ENCODE results near the gene PRKG1.

PRKG1 gene

DNA sequence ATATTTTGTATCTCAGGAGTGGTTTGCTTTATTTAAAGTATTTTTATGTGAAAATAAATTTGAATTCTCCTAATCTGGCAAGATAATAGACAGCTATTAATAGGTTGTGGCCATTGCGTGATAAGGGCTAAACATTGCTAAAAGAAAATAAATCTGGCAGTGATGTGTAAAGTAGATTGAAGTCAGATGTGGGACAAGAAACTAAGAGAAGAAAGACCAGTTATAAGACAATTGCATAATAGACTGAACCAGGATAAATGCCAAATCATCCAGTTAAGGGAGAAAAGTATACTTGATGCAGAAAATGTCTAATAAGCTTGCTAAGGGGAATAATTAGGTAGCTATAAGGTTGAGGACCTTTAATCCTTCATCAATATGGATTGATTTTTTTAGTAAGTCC is 822.6 kb downstream of the PRKG1 start:
- H3K23ac ChIP-seq (ENCODE audit: low read length): no peak overlapping the region
- no peaks in the 10 kb centered on the region for H3K79me2 ChIP-seq (ENCODE audit: control insufficient read depth, insufficient read depth, low read length, poor library complexity)
- no peak overlapping the region for H2BK12ac ChIP-seq (ENCODE audit: low read length)
- H3K18ac ChIP-seq (ENCODE audit: low read length): no peak overlapping the region
- no peak overlapping the region for H3K4ac ChIP-seq (ENCODE audit: low read depth, low read length)
- no peak overlapping the region for H2AK5ac ChIP-seq (ENCODE audit: low read length)
- no peaks in the 10 kb centered on the region for H3K27me3 ChIP-seq (ENCODE audit: insufficient read depth, low read length)
- no peak overlapping the region for H3K9ac ChIP-seq (ENCODE audit: low read length)
- no peak overlapping the region for H3K4me3 ChIP-seq (ENCODE audit: low read depth, low read length)
- H3K4me1 ChIP-seq (ENCODE audit: control insufficient read depth in 1 of 2, insufficient read depth in 2 of 2, low read length in 2 of 2): no peaks in the 10 kb centered on the region
- no peak overlapping the region for H3K4me2 ChIP-seq (ENCODE audit: low read length)
- no peak overlapping the region for H2BK5ac ChIP-seq (ENCODE audit: low read depth, low read length, poor library complexity)
- H3K9me3 ChIP-seq (ENCODE audit: insufficient read depth, low read depth, low read length): no peaks in the 10 kb centered on the region
- no CpG with 5 or more reads among the region's 1 CpG for WGBS (ENCODE audit: extremely low coverage, insufficient coverage, insufficient read length)
- H3K27ac ChIP-seq (ENCODE audit: low read depth, low read length): no peak overlapping the region
- no peak overlapping the region for H4K8ac ChIP-seq (ENCODE audit: low read depth, low read length)
- H3K79me1 ChIP-seq (ENCODE audit: low read length): no peaks in the 10 kb centered on the region
- no peaks in the 10 kb centered on the region for H3K36me3 ChIP-seq (ENCODE audit: control insufficient read depth in 1 of 2, insufficient read depth in 2 of 2, low read length in 2 of 2)
- no peak overlapping the region for H2AFZ ChIP-seq (ENCODE audit: insufficient read depth, low read length, poor library complexity)
- no peak overlapping the region for H4K12ac ChIP-seq (ENCODE audit: low read depth, low read length)
- no peak overlapping the region for H4K91ac ChIP-seq (ENCODE audit: low read depth, low read length)
- no peak for DNase-seq
- no peak overlapping the region for H2BK120ac ChIP-seq (ENCODE audit: insufficient read depth, low read length, poor library complexity)
- H3K14ac ChIP-seq (ENCODE audit: low read length): no peak overlapping the region

- H3K36me3 ChIP-seq (ENCODE audit: control insufficient read depth in 1 of 2, insufficient read depth in 2 of 2, low read length in 2 of 2): no peaks in the 10 kb centered on the region
- no peaks in the 10 kb centered on the region for H3K79me1 ChIP-seq (ENCODE audit: low read length)
- H3K14ac ChIP-seq (ENCODE audit: low read length): no peak overlapping the region
- H3K18ac ChIP-seq (ENCODE audit: low read length): no peak overlapping the region
- H3K4me1 ChIP-seq (ENCODE audit: control insufficient read depth in 1 of 2, insufficient read depth in 2 of 2, low read length in 2 of 2): no peaks in the 10 kb centered on the region
- H2BK5ac ChIP-seq (ENCODE audit: low read depth, low read length, poor library complexity): no peak overlapping the region
- no peaks in the 10 kb centered on the region for H3K79me2 ChIP-seq (ENCODE audit: control insufficient read depth, insufficient read depth, low read length, poor library complexity)
- no peak for DNase-seq
- no peaks in the 10 kb centered on the region for H3K27me3 ChIP-seq (ENCODE audit: insufficient read depth, low read length)
- H3K4me2 ChIP-seq (ENCODE audit: low read length): no peak overlapping the region
- H2AK5ac ChIP-seq (ENCODE audit: low read length): no peak overlapping the region
- no peak overlapping the region for H4K8ac ChIP-seq (ENCODE audit: low read depth, low read length)
- H3K9ac ChIP-seq (ENCODE audit: low read length): no peak overlapping the region
- no peak overlapping the region for H2AFZ ChIP-seq (ENCODE audit: insufficient read depth, low read length, poor library complexity)
- no peak overlapping the region for H4K12ac ChIP-seq (ENCODE audit: low read depth, low read length)
- H3K4ac ChIP-seq (ENCODE audit: low read depth, low read length): no peak overlapping the region
- no CpG with 5 or more reads among the region's 1 CpG for WGBS (ENCODE audit: extremely low coverage, insufficient coverage, insufficient read length)
- H2BK120ac ChIP-seq (ENCODE audit: insufficient read depth, low read length, poor library complexity): no peak overlapping the region
- H3K4me3 ChIP-seq (ENCODE audit: low read depth, low read length): no peak overlapping the region
- no peak overlapping the region for H3K27ac ChIP-seq (ENCODE audit: low read depth, low read length)
- H4K91ac ChIP-seq (ENCODE audit: low read depth, low read length): no peak overlapping the region
- H3K23ac ChIP-seq (ENCODE audit: low read length): no peak overlapping the region
- no peak overlapping the region for H2BK12ac ChIP-seq (ENCODE audit: low read length)
- H3K9me3 ChIP-seq (ENCODE audit: insufficient read depth, low read depth, low read length): no peaks in the 10 kb centered on the region
These were observed 823.3 kb downstream of the PRKG1 start for GRCh38 chr10:51897560-51897959.

- no peak overlapping the region for H4K12ac ChIP-seq (ENCODE audit: low read depth, low read length)
- H3K23ac ChIP-seq (ENCODE audit: low read length): no peak overlapping the region
- H3K4me1 ChIP-seq (ENCODE audit: control insufficient read depth in 1 of 2, insufficient read depth in 2 of 2, low read length in 2 of 2): no peaks in the 10 kb centered on the region
- no peaks in the 10 kb centered on the region for H3K9me3 ChIP-seq (ENCODE audit: insufficient read depth, low read depth, low read length)
- no peaks in the 10 kb centered on the region for H3K36me3 ChIP-seq (ENCODE audit: control insufficient read depth in 1 of 2, insufficient read depth in 2 of 2, low read length in 2 of 2)
- H3K27ac ChIP-seq (ENCODE audit: low read depth, low read length): no peak overlapping the region
- H3K9ac ChIP-seq (ENCODE audit: low read length): no peak overlapping the region
- H3K27me3 ChIP-seq (ENCODE audit: insufficient read depth, low read length): no peaks in the 10 kb centered on the region
- H2BK12ac ChIP-seq (ENCODE audit: low read length): no peak overlapping the region
- H4K8ac ChIP-seq (ENCODE audit: low read depth, low read length): no peak overlapping the region
- H3K4me2 ChIP-seq (ENCODE audit: low read length): no peak overlapping the region
- WGBS (ENCODE audit: extremely low coverage, insufficient coverage, insufficient read length): no CpG with 5 or more reads among the region's 1 CpG
- H2AFZ ChIP-seq (ENCODE audit: insufficient read depth, low read length, poor library complexity): no peak overlapping the region
- H2BK120ac ChIP-seq (ENCODE audit: insufficient read depth, low read length, poor library complexity): no peak overlapping the region
- no peak overlapping the region for H3K14ac ChIP-seq (ENCODE audit: low read length)
- no peak overlapping the region for H2BK5ac ChIP-seq (ENCODE audit: low read depth, low read length, poor library complexity)
- H3K79me1 ChIP-seq (ENCODE audit: low read length): no peaks in the 10 kb centered on the region
- DNase-seq: no peak
- no peak overlapping the region for H4K91ac ChIP-seq (ENCODE audit: low read depth, low read length)
- no peaks in the 10 kb centered on the region for H3K79me2 ChIP-seq (ENCODE audit: control insufficient read depth, insufficient read depth, low read length, poor library complexity)
- H3K4me3 ChIP-seq (ENCODE audit: low read depth, low read length): no peak overlapping the region
- H3K18ac ChIP-seq (ENCODE audit: low read length): no peak overlapping the region
- H2AK5ac ChIP-seq (ENCODE audit: low read length): no peak overlapping the region
- H3K4ac ChIP-seq (ENCODE audit: low read depth, low read length): no peak overlapping the region
These were observed 825.9 kb downstream of the PRKG1 start for GRCh38 chr10:51900180-51900579.

DNA sequence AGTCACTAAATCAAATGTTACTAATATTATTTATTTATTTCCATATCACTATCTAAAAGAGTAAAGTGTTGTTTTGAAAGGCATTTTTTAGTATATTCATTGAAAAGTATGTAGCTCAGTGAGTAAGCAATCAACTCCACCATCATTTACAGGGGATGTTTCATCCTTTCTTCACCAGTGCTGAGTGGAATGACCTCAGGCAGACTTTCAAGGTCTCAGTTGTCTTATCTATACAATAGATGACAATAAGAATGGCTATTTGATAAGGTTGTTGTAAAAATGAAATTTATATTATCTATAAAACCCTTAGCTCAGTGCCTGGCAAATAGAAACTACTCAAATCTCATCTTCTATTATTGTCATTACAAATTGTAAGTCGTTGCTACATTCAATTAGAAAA is 829.4 kb downstream of the PRKG1 start:
- no peak overlapping the region for H2AK5ac ChIP-seq (ENCODE audit: low read length)

More for the DNA sequence above, 829.4 kb downstream of the PRKG1 start:
- Histone ChIP-seq H4K12ac (ENCODE audit: low read depth, low read length) (no peak overlapping the region), H3K23ac (ENCODE audit: low read length) (no peak overlapping the region), H3K4ac (ENCODE audit: low read depth, low read length) (no peak overlapping the region), H3K79me2 (ENCODE audit: control insufficient read depth, insufficient read depth, low read length, poor library complexity) (no peaks in the 10 kb centered on the region), H3K4me1 (ENCODE audit: control insufficient read depth in 1 of 2, insufficient read depth in 2 of 2, low read length in 2 of 2) (no peaks in the 10 kb centered on the region), H3K9ac (ENCODE audit: low read length) (no peak overlapping the region), H4K8ac (ENCODE audit: low read depth, low read length) (no peak overlapping the region), H3K4me2 (ENCODE audit: low read length) (no peak overlapping the region), H4K91ac (ENCODE audit: low read depth, low read length) (no peak overlapping the region), H3K9me3 (ENCODE audit: insufficient read depth, low read depth, low read length) (no peaks in the 10 kb centered on the region), H2BK12ac (ENCODE audit: low read length) (no peak overlapping the region), H2AFZ (ENCODE audit: insufficient read depth, low read length, poor library complexity) (no peak overlapping the region), H3K27me3 (ENCODE audit: insufficient read depth, low read length) (no peaks in the 10 kb centered on the region), H2BK5ac (ENCODE audit: low read depth, low read length, poor library complexity) (no peak overlapping the region), H3K27ac (ENCODE audit: low read depth, low read length) (no peak overlapping the region), H3K36me3 (ENCODE audit: control insufficient read depth in 1 of 2, insufficient read depth in 2 of 2, low read length in 2 of 2) (no peaks in the 10 kb centered on the region), H2BK120ac (ENCODE audit: insufficient read depth, low read length, poor library complexity) (no peak overlapping the region), H3K4me3 (ENCODE audit: low read depth, low read length) (no peak overlapping the region), H3K18ac (ENCODE audit: low read length) (no peak overlapping the region), H3K14ac (ENCODE audit: low read length) (no peak overlapping the region), H3K79me1 (ENCODE audit: low read length) (no peaks in the 10 kb centered on the region)
- DNase-seq: no peak
- no CpG with 5 or more reads among the region's 1 CpG for WGBS (ENCODE audit: extremely low coverage, insufficient coverage, insufficient read length)

All from trophoblast cell (in vitro differentiated cells and primary cell).